Stimulated activated CD8-positive, alpha-beta memory T cell treated with anti-CD3 and anti-CD28 coated beads, Interleukin-4, amount 100 ng/mL, for 24 hours (primary cell): ENCODE measurements around the gene MAP2K1.

Source experiments
- DNase-seq: peaks from one replicate; pipeline ENCODE4 v3.0.0-alpha.2; 2020; ENCODE audit warnings: low read depth

Gene MAP2K1

DNA sequence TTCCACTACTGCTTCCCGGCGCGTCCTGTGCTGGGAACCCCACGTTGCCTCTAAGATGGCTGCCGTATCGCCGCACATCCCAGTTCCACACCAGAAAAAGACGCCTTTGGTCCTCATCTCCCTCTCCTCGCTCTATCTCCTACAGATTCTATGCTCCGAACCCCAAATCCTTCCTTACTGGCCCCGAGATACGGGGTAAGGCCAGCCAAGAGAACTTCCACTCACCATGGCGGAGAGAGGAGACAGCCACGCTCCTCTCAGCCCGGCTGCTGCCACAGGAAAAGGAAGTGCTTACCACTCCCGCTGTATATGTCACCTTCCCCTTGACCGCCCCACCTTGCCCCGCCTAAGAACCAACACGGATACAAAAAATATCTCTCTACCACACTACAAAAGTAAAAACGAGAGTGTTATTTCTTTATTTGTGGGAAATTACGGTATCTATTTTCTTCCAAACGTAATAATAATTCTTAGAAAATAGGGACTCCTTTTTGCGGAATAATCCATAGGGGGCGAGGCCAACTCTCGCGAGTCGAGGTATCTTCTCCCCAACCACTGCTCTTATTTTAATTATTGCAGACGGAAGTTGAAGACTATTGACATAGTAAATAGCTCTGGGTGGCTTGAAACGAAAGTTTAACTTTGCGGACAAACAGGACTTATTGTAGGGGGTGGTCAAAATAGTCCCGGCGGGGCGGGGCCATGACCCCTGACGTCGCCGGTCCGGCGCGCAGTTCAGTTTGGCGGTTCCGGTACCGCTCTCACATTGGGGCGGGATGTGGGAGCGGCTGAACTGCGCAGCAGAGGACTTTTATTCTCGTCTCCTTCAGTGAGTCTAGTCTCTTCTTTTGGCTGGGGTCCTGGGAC, 118.1 kb downstream of the MAP2K1 start, which contains the start of the genes RPL4 and ZWILCH:
Gene RPL4 (minus strand): TSS at position 293 of the 867 bp plus-strand sequence. CDS start 65 bp downstream, at position 228.
Gene ZWILCH (plus strand): TSS at position 764 of the 867 bp plus-strand sequence. CDS start 13 bp downstream, at position 777.
- peak; percentile 74 for DNase-seq

DNA sequence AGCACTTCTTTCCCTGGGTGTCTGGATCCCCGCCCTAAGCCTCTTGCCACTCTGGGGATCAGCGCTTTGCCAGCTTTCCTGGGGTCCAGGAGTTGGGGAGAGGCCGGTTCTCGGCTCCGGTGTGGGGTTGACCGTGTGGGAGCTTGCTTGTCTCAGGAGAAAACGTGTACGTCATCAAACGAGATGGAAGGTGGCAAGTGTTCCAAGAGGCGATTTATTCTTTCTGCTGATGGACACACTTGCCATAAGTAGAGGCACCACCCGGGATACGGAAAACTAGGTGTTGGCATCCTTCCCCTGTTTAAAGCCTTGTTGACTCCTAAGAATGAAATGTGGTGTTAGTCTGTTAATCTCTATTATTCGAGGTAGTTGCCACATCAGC, 118.7 kb downstream of the MAP2K1 start:
- DNase-seq, result no peak

DNA sequence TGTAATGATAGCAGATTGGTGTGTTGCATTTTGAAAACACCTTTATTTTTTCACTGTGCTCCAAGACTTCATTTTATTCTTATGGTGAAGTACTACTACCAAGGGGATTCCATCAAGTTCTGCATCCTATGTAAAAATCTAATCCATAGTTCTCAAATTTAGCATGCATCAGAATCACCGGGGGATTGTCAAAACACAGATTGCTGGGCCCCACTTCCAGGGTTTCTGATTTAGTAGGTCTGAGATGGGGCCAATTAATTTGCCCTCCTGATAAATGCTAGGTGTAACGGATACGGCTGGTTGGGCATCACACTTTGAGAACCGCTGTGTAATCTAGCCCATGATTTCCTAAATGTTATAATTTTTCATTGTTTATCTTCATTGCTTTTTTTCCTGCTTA, 119.1 kb downstream of the MAP2K1 start:
- DNase-seq, result no peak

DNA sequence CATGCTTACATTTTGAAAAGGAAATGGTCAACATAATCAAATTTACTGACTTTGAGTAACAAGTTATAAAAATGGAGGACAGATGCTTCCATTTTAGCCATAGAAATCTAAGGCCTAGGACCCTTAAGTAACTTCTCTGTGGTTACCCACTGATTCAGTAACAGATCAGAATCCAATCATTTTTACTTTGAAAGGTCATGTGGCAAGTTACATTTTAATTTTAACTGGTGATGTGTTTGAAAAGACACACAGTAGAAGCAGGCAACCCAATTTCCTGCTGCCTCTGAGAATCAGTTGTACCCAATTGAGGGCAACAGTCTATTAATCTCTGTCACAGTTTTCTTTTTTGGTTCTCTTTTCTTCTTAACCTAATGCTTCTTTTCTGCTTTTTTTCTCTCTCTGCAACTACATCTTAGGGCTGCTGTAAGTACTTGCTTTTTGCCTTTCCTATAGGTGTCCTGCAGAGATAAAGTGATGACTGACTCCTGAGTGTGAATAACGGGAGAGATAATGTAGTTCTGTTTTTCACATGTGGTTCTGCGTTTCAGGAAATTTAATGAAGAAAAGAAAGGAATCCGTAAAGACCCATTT, 121.7 kb downstream of the MAP2K1 start:
- DNase-seq, result no peak

DNA sequence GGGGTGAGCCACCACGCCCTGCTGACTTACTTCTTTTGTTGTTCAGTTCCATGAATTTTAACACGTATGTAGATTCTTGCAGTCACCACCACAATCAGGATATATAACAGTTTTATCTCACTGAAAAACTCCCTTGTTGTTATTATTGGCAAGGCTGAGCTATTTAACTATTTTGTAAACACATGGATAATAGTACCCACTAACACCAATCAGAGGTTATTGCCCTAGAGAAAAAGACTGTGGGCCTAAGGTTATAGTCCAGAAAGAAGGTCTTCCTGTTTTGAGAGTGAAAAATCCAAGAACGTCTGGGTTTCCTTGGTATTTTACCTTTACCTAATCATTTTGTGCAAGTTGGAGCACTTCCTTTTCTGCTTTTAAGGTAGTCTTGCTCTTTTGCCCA, 127.9 kb downstream of the MAP2K1 start:
- no peak for DNase-seq

DNA sequence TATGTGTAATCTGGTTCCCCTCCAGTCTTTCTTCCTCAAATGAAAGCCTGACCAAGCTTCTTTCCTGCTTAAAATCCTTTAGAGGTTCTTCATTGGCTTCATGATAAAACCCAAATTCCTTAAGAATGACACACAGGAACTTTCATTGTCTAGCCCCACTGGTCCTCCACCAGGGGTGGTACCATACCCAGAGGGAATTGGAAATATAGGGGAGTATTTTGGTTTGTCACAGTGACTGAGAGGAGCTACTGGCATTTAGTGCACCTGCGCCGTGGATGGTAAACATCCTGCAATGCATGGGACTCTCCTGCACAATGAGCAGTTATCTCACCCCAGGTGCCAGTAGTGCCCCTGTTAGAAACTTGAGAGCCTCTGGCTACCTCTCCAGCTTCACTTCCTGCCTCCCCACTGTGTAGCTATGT, 129.2 kb downstream of the MAP2K1 start:
- DNase-seq, result no peak

DNA sequence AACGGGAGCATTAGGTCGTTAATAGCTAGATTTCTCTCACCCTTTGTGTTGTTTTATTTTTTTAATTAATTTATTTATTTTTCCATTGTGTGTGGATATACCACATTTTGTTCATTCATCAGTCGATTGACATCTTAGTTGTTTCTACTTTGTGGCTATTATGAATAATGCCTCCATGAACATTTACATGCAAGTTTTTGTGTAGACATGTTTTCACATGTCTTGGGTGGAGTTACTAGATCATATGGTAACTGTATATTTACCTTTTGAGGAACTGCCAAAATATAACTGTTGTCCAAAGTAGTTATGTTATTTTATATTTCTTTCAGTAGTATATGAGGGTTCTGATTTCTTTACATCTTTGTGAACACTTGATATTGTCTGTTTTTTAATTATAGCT, 137.2 kb downstream of the MAP2K1 start:
- no peak for DNase-seq

DNA sequence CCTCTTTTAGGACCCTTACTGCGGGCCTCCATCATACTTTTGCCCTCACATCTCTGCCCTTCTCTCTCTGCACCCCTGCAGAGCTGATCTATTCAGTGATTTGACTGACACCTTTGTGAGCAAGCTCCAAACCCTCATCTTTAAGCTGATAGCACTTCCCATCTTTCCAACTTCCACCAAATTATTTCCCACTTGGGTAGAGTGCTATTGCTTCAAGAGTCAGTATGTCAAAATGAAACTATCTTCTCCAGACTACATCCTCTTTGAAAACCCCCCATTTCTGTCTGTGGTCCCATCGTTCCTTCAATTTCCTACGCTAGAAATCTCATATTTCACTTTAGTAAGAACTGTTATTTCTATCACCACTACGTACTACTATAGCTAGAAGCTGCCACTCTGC, 138.1 kb downstream of the MAP2K1 start:
- no peak for DNase-seq

DNA sequence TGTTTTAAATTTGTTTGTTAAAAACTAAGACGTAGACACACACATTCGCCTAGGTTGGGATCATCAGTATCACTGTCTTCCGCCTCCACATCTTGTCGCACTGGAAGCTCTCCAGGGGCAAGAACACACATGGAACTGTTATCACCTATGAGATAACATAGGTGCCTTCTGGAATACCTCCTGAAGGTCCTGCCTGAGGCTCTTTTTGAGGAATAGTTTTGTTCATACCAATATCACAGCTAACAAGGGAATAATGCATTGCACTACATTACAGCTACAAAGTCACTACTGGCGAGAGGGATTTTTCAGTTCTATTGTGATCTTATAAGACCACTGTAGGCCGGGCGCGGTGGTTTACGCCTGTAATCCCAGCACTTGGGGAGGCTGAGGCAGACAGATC, 148.3 kb downstream of the MAP2K1 start:
- DNase-seq, result no peak
